H9 (cell line): Measurements from ENCODE around the gene C9orf72. TPM values are rescaled to one million over a fixed set of nuclear protein-coding genes. Genes with fewer than 3 reads are reported as not detected.

Source experiments
- DNase-seq: peaks from one replicate; pipeline ENCODE4 v3.0.0-alpha.2; 2017
- H2AFZ ChIP-seq: one replicate; pipeline ENCODE4 v1.6.1; 2013; ENCODE audit warnings: mild to moderate bottlenecking, low read length, control low read depth, moderate library complexity
- H2AK5ac ChIP-seq: 2 replicates; pipeline ENCODE4 v1.6.1; 2013; ENCODE audit warnings: low read length, control low read depth, mixed read lengths; ENCODE audit not compliant: insufficient read length
- H2BK120ac ChIP-seq: one replicate; pipeline ENCODE4 v1.6.1; 2013; ENCODE audit warnings: low read depth, mild to moderate bottlenecking, low read length, control low read depth, inconsistent platforms; ENCODE audit not compliant: poor library complexity, severe bottlenecking
- H2BK12ac ChIP-seq: 2 replicates; pipeline ENCODE4 v1.6.1; 2013; ENCODE audit warnings: low read length, control low read depth, mixed read lengths, low read depth; ENCODE audit not compliant: insufficient read length
- H2BK15ac ChIP-seq: 2 replicates; pipeline ENCODE4 v1.6.1; 2013; ENCODE audit warnings: low read depth, low read length, control low read depth
- H2BK20ac ChIP-seq: one replicate; pipeline ENCODE4 v1.6.1; 2013; ENCODE audit warnings: low read depth, mild to moderate bottlenecking, low read length, control low read depth, inconsistent platforms; ENCODE audit not compliant: poor library complexity, severe bottlenecking
- H2BK5ac ChIP-seq: 2 replicates; pipeline ENCODE4 v1.6.1; 2013; ENCODE audit warnings: low read length, control low read depth, mixed read lengths; ENCODE audit not compliant: insufficient read length
- H3K14ac ChIP-seq: 2 replicates; pipeline ENCODE4 v1.6.1; 2013; ENCODE audit warnings: low read length, control low read depth; ENCODE audit not compliant: insufficient read depth
- H3K18ac ChIP-seq: 2 replicates; pipeline ENCODE4 v1.6.1; 2013; ENCODE audit warnings: low read depth, mild to moderate bottlenecking, mixed read lengths, low read length, control low read depth; ENCODE audit not compliant: insufficient read length
- H3K23ac ChIP-seq: 2 replicates; pipeline ENCODE4 v1.6.1; 2013; ENCODE audit warnings: low read length, control low read depth, mixed read lengths, low read depth; ENCODE audit not compliant: insufficient read length
- H3K23me2 ChIP-seq: 2 replicates; pipeline ENCODE4 v1.6.1; 2013; ENCODE audit warnings: low read depth, mild to moderate bottlenecking, mixed read lengths, low read length, control low read depth; ENCODE audit not compliant: insufficient read length, poor library complexity, severe bottlenecking
- H3K27ac ChIP-seq: 2 replicates; pipeline ENCODE4 v1.5.1; 2013; ENCODE audit warnings: low read length, control low read depth, mixed read lengths, low read depth; ENCODE audit not compliant: insufficient read length
- H3K27me3 ChIP-seq: 2 replicates; pipeline ENCODE4 v1.6.1; 2013; ENCODE audit warnings: low read length, control low read depth, inconsistent platforms; ENCODE audit not compliant: insufficient read depth
- H3K4ac ChIP-seq: 2 replicates; pipeline ENCODE4 v1.6.1; 2013; ENCODE audit warnings: low read depth, mild to moderate bottlenecking, control low read depth, inconsistent platforms, low read length, moderate library complexity
- H3K4me1 ChIP-seq: 2 replicates; pipeline ENCODE4 v1.6.1; 2013; ENCODE audit warnings: low read length, control low read depth, inconsistent platforms; ENCODE audit not compliant: insufficient read depth
- H3K4me2 ChIP-seq: 2 replicates; pipeline ENCODE4 v1.6.1; 2013; ENCODE audit warnings: low read length, control low read depth, mixed read lengths; ENCODE audit not compliant: insufficient read length, insufficient read depth
- H3K56ac ChIP-seq: 2 replicates; pipeline ENCODE4 v1.6.1; 2013; ENCODE audit warnings: low read depth, mild to moderate bottlenecking, mixed read lengths, low read length, control low read depth; ENCODE audit not compliant: insufficient read length
- H3K79me1 ChIP-seq: 2 replicates; pipeline ENCODE4 v1.6.1; 2013; ENCODE audit warnings: low read depth, mild to moderate bottlenecking, moderate library complexity, low read length, control low read depth, inconsistent platforms; ENCODE audit not compliant: insufficient read depth, poor library complexity, severe bottlenecking
- H3K79me2 ChIP-seq: 2 replicates; pipeline ENCODE4 v1.6.1; 2013; ENCODE audit warnings: low read length, control low read depth, inconsistent platforms; ENCODE audit not compliant: insufficient read depth
- H3K9ac ChIP-seq: 2 replicates; pipeline ENCODE4 v1.6.1; 2013; ENCODE audit warnings: low read length, control low read depth, mixed read lengths; ENCODE audit not compliant: insufficient read length; ENCODE audit errors: extremely low read depth
- H3K9me3 ChIP-seq: one replicate; pipeline ENCODE4 v1.6.1; 2013; ENCODE audit warnings: low read depth, low read length, inconsistent platforms; ENCODE audit not compliant: control insufficient read depth
- H3T11ph ChIP-seq: one replicate; pipeline ENCODE4 v1.6.1; 2013; ENCODE audit warnings: mild to moderate bottlenecking, low read length, control low read depth, inconsistent platforms
- H4K20me1 ChIP-seq: one replicate; pipeline ENCODE4 v1.6.1; 2013; ENCODE audit not compliant: control insufficient read depth, insufficient read length, insufficient read depth
- H4K5ac ChIP-seq: 2 replicates; pipeline ENCODE4 v1.6.1; 2013; ENCODE audit warnings: low read depth, mild to moderate bottlenecking, mixed read lengths, low read length, control low read depth; ENCODE audit not compliant: insufficient read length
- H4K8ac ChIP-seq: replicated peaks from 2 replicates; pipeline ENCODE4 v1.6.1; 2013; ENCODE audit warnings: low read length, control low read depth, mixed read lengths, low read depth; ENCODE audit not compliant: insufficient read length
- H4K91ac ChIP-seq: 2 replicates; pipeline ENCODE4 v1.6.1; 2013; ENCODE audit warnings: low read depth, mild to moderate bottlenecking, moderate library complexity, mixed read lengths, low read length, control low read depth; ENCODE audit not compliant: insufficient read length
- H3K27ac Mint-ChIP-seq, 3 experiments: 2 replicates in 2 of 3; 3 replicates in 1 of 3; pipeline ENCODE4 v1.8.0; 2020 to 2021; ENCODE audit warnings: mixed read lengths in 3 of 3, mild to moderate bottlenecking in 1 of 3, moderate library complexity in 1 of 3
- H3K27me3 Mint-ChIP-seq: 2 replicates; pipeline ENCODE4 v1.8.0; 2021; ENCODE audit warnings: low read depth, mild to moderate bottlenecking, moderate library complexity, mixed read lengths
- H3K36me3 Mint-ChIP-seq, 3 experiments: 2 replicates in 2 of 3; 3 replicates in 1 of 3; pipeline ENCODE4 v1.8.0; 2020 to 2021; ENCODE audit warnings: low read depth in 3 of 3, mixed read lengths in 3 of 3; ENCODE audit not compliant: insufficient read depth in 1 of 3
- H3K4me1 Mint-ChIP-seq, 2 experiments: 2 replicates each; pipeline ENCODE4 v1.8.0; 2020; ENCODE audit warnings: mixed read lengths in 2 of 2
- H3K4me3 Mint-ChIP-seq, 2 experiments: 2 replicates in 1 of 2; 3 replicates in 1 of 2; pipeline ENCODE4 v1.8.0; 2020 to 2021; ENCODE audit warnings: mild to moderate bottlenecking in 2 of 2, mixed read lengths in 2 of 2, moderate library complexity in 1 of 2
- H3K9me3 Mint-ChIP-seq, 2 experiments: 2 replicates in 1 of 2; 3 replicates in 1 of 2; pipeline ENCODE4 v1.8.0; 2020; ENCODE audit warnings: mild to moderate bottlenecking in 2 of 2, mixed read lengths in 2 of 2, moderate library complexity in 1 of 2
- WGBS: extraction: QIAGEN DNeasy Blood & Tissue Kit; methylation state at CpG from one replicate; pipeline ENCODE4 v1.1.7; 2013; ENCODE audit warnings: missing lambda C conversion rate, low lambda C conversion rate, mixed read lengths; ENCODE audit not compliant: insufficient read length; ENCODE audit errors: extremely low coverage; 5-methylcytosine and 5-hydroxymethylcytosine counted together
- total RNA-seq: library from RNA; stranded (reverse); gene quantifications from 2 replicates; pipeline ENCODE4 v1.2.1, GENCODE V29; 2021
- TF ChIP-seq, protein P1 (sequence below): fragments of 200-600 bp; sonication (generic); conservative IDR thresholded peaks from 3 replicates; pipeline ENCODE4 v1.8.0; 2021; ENCODE audit warnings: antibody characterized with exemption, mild to moderate bottlenecking

The C9orf72 gene
- total RNA-seq, 1 experiment from 2014 or later = 17.0 TPM

DNA sequence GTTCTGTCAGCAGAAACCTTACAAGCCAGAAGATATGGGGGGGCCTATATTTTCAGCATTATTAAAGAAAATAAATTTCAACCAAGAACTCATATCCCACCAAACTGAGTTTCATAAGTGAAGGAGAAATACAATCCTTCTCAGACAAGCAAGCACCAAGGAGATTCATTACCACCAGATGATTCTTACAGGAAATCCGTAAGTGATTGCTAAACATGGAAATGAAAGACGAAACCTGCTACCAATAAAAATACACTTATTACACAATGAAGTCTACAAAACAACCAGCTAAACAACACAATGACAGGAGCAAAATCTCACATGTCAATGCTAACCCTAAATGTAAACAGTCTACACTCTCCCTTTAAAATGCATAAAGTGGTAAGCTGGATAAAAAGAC lies 17.8 kb upstream of the C9orf72 start:
- H3K27ac Mint-ChIP-seq = no peak overlapping the region
- Histone ChIP-seq H3K4me1 (no peaks in the 10 kb centered on the region), H3K9ac (no peak overlapping the region), H3K23me2 (no peaks in the 10 kb centered on the region), H3K56ac (no peak overlapping the region), H4K8ac (no peak overlapping the region), H3K9me3 (no peaks in the 10 kb centered on the region), H2BK15ac (no peak overlapping the region), H3K23ac (no peak overlapping the region), H2BK20ac (no peak overlapping the region), H3K79me1 (no peaks in the 10 kb centered on the region), H3K27me3 (no peaks in the 10 kb centered on the region), H3K79me2 (no peaks in the 10 kb centered on the region), H3K14ac (no peak overlapping the region), H4K91ac (no peak overlapping the region), H4K5ac (no peak overlapping the region), H2BK5ac (no peak overlapping the region), H3K4ac (no peak overlapping the region), H2BK120ac (no peak overlapping the region), H4K20me1 (no peaks in the 10 kb centered on the region), H3K18ac (no peak overlapping the region), H2AK5ac (no peak overlapping the region), H3K4me2 (no peak overlapping the region), H2AFZ (no peak overlapping the region), H3T11ph (no peak overlapping the region), H2BK12ac (no peak overlapping the region), H3K27ac (no peak overlapping the region)
- TF ChIP-seq, protein P1, sequence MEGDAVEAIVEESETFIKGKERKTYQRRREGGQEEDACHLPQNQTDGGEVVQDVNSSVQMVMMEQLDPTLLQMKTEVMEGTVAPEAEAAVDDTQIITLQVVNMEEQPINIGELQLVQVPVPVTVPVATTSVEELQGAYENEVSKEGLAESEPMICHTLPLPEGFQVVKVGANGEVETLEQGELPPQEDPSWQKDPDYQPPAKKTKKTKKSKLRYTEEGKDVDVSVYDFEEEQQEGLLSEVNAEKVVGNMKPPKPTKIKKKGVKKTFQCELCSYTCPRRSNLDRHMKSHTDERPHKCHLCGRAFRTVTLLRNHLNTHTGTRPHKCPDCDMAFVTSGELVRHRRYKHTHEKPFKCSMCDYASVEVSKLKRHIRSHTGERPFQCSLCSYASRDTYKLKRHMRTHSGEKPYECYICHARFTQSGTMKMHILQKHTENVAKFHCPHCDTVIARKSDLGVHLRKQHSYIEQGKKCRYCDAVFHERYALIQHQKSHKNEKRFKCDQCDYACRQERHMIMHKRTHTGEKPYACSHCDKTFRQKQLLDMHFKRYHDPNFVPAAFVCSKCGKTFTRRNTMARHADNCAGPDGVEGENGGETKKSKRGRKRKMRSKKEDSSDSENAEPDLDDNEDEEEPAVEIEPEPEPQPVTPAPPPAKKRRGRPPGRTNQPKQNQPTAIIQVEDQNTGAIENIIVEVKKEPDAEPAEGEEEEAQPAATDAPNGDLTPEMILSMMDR = no peak
- H3K27me3 Mint-ChIP-seq = no peaks in the 10 kb centered on the region
- DNase-seq = no peak
- H3K4me3 Mint-ChIP-seq = no peak overlapping the region
- no peaks in the 10 kb centered on the region for H3K36me3 Mint-ChIP-seq
- no peaks in the 10 kb centered on the region for H3K9me3 Mint-ChIP-seq
- no peaks in the 10 kb centered on the region for H3K4me1 Mint-ChIP-seq
- no CpG with 5 or more reads among the region's 2 CpGs for WGBS
